ENCODE measurements around the gene RGPD8.

DNA sequence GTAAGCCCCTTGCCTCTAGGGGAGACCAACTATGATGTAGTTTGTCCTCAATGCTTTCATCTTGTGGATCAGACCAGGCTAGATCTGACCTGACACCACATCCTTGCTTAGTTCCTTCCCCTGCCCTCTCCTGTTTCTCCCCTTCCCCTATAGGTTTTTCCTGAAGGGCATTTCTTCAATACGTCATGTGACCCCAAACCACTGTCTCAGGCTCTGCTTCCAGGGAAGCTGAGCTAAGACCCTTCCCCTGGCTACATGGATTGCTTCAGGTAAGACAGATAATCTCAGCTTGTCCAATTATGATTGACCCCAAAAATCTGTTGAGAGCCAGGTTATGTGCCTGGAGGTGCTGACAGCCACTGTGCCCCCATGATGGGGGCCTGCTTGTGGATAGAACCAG, 25.9 kb upstream of the RGPD8 start:
- no peak for TF ChIP-seq GATA3 (IDR thresholded peaks at IDR 0.05; ENCODE audit: low read depth, low read length)
- TF ChIP-seq GATA2 (IDR thresholded peaks at IDR 0.05; ENCODE audit: low read depth, low read length): no peak

Data from SH-SY5Y (cell line).